OCI-LY7 (cell line): ENCODE results near the gene NTRK3. TPM values are rescaled to one million over a fixed set of nuclear protein-coding genes. Genes with fewer than 3 reads are reported as not detected.

Experiments used
- BruUV-seq: library from RNA; stranded (reverse); fragments of 400-500 nt; replicated peaks from 2 replicates; lab custom pipeline; 2021; lab: Mats Ljungman, UMichigan
- CTCF ChIA-PET: fragments of 300-600 bp; sonication (Branson Sonifier 250); formaldehyde crosslinking; loops from one replicate; lab custom pipeline; 2022; ENCODE audit warnings: antibody characterized with exemption; ENCODE audit not compliant: unreplicated experiment; lab: Charles Lee
- POLR2A ChIA-PET: fragments of 300-600 bp; sonication (Branson Sonifier 250); formaldehyde crosslinking; loops from one replicate; lab custom pipeline; 2022; ENCODE audit warnings: antibody characterized with exemption; lab: Charles Lee
- DNase-seq: peaks from one replicate; pipeline ENCODE4 v3.0.0-alpha.2; 2015; ENCODE audit warnings: low spot score
- H2AFZ ChIP-seq: fragments of 200-600 bp; sonication (generic), shearing (Covaris generic); 2 replicates; pipeline ENCODE4 v1.6.1; 2014; ENCODE audit warnings: mild to moderate bottlenecking, antibody characterized with exemption, low read length, moderate library complexity
- H3K27ac ChIP-seq: fragments of 200-600 bp; sonication (generic); 2 replicates; pipeline ENCODE4 v1.5.1; 2014; ENCODE audit warnings: mixed run types, low read depth, mild to moderate bottlenecking, moderate library complexity, low read length, inconsistent platforms; ENCODE audit not compliant: poor library complexity, severe bottlenecking
- H3K36me3 ChIP-seq: fragments of 200-600 bp; sonication (generic); 2 replicates; pipeline ENCODE4 v1.6.1; 2014; ENCODE audit warnings: mild to moderate bottlenecking, antibody characterized with exemption, low read length, moderate library complexity, mixed read lengths; ENCODE audit not compliant: insufficient read depth
- H3K4me1 ChIP-seq: fragments of 200-600 bp; sonication (generic); 2 replicates; pipeline ENCODE4 v1.5.1; 2014; ENCODE audit warnings: mild to moderate bottlenecking, low read length; ENCODE audit not compliant: insufficient read depth, poor library complexity, severe bottlenecking
- H3K4me2 ChIP-seq: fragments of 200-600 bp; sonication (generic); 2 replicates; pipeline ENCODE4 v1.6.1; 2014; ENCODE audit warnings: mild to moderate bottlenecking, low read length
- H3K4me3 ChIP-seq: fragments of 200-600 bp; sonication (generic); 2 replicates; pipeline ENCODE4 v1.5.1; 2014; ENCODE audit warnings: mild to moderate bottlenecking, low read depth, low read length; ENCODE audit not compliant: poor library complexity, severe bottlenecking
- H3K79me2 ChIP-seq: fragments of 200-600 bp; sonication (generic); 2 replicates; pipeline ENCODE4 v1.6.1; 2016; ENCODE audit warnings: low read depth, mild to moderate bottlenecking, low read length, moderate library complexity, mixed read lengths; ENCODE audit not compliant: insufficient read depth
- H3K9me2 ChIP-seq: fragments of 200-600 bp; sonication (generic); 2 replicates; pipeline ENCODE4 v1.6.1; 2016; ENCODE audit warnings: mild to moderate bottlenecking, low read length, mixed read lengths; ENCODE audit not compliant: insufficient read depth
- H3K9me3 ChIP-seq: fragments of 200-600 bp; sonication (generic); 2 replicates; pipeline ENCODE4 v1.6.1; 2014; ENCODE audit warnings: mild to moderate bottlenecking, mixed run types, low read length, mixed read lengths
- H4K20me1 ChIP-seq: fragments of 200-600 bp; sonication (generic); 2 replicates; pipeline ENCODE4 v1.6.1; 2014; ENCODE audit warnings: mild to moderate bottlenecking, antibody characterized with exemption, low read length, moderate library complexity, mixed read lengths; ENCODE audit not compliant: insufficient read depth
- EZH2phosphoT487 ChIP-seq: fragments of 200-600 bp; sonication (generic); IDR thresholded peaks from 2 replicates; pipeline ENCODE4 v1.6.1; 2018; ENCODE audit warnings: low read depth, borderline replicate concordance, mild to moderate bottlenecking, mixed run types, antibody characterized with exemption, low read length, moderate library complexity, mixed read lengths
- intact Hi-C: fragments of 100-400 bp; cut with micrococcal nuclease; formaldehyde crosslinking; loops from one replicate; pipeline ENCODE4 v1.10.0; 2022; ENCODE audit not compliant: unreplicated experiment
- total RNA-seq, 2 experiments: library from RNA; depleted of rRNA in 1 of 2; stranded (reverse); fragments of >200 nt in 1 of 2; shearing (Covaris generic) in 1 of 2; gene quantifications; 2 replicates each; pipeline ENCODE4 v1.2.3, GENCODE V29; 2014 to 2022
- TF ChIP-seq, protein P1 (sequence below): fragments of 200-600 bp; sonication (generic); conservative IDR thresholded peaks from 2 replicates; pipeline ENCODE4 v1.5.1; 2014; ENCODE audit warnings: mild to moderate bottlenecking, antibody characterized with exemption, low read length, moderate library complexity, mixed read lengths

NTRK3 gene
- total RNA-seq, 2 experiments from 2014 or later = 0.50 to 2.5 TPM

DNA sequence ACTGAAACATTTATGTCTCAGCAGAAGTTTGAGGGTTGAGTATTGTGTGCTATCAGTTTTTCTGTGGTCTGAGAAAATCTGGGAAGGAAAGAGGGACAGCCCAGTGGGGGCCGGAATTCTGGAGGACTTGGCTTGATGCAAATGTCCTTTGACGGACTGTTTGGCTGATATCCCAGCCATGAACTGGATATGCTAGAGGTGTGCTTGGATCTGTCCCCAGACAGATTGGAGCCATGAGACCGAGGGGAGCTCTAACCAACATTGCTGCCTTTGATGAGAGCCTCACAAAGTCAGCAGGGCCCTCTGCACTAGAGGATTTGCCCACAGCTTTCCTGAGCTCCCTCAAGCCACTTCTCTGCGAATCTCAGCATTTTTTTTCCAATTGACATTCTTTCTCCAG lies 405.6 kb downstream of the NTRK3 start:
- H3K9me3 ChIP-seq = no peaks in the 10 kb centered on the region
- no peaks in the 10 kb centered on the region for H3K36me3 ChIP-seq
- H3K79me2 ChIP-seq = no peaks in the 10 kb centered on the region
- intact Hi-C loops = no loop called here
- no TSS peak for BruUV-seq
- no peak overlapping the region for H3K4me2 ChIP-seq
- no peak overlapping the region for H3K27ac ChIP-seq
- no peak overlapping the region for H2AFZ ChIP-seq
- no peaks in the 10 kb centered on the region for H3K4me1 ChIP-seq
- no peaks in the 10 kb centered on the region for H3K9me2 ChIP-seq
- CTCF ChIA-PET = no interaction called here
- DNase-seq = no peak
- H3K4me3 ChIP-seq = no peak overlapping the region
- TF ChIP-seq EZH2phosphoT487 = no peak
- TF ChIP-seq, protein P1, sequence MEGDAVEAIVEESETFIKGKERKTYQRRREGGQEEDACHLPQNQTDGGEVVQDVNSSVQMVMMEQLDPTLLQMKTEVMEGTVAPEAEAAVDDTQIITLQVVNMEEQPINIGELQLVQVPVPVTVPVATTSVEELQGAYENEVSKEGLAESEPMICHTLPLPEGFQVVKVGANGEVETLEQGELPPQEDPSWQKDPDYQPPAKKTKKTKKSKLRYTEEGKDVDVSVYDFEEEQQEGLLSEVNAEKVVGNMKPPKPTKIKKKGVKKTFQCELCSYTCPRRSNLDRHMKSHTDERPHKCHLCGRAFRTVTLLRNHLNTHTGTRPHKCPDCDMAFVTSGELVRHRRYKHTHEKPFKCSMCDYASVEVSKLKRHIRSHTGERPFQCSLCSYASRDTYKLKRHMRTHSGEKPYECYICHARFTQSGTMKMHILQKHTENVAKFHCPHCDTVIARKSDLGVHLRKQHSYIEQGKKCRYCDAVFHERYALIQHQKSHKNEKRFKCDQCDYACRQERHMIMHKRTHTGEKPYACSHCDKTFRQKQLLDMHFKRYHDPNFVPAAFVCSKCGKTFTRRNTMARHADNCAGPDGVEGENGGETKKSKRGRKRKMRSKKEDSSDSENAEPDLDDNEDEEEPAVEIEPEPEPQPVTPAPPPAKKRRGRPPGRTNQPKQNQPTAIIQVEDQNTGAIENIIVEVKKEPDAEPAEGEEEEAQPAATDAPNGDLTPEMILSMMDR = no peak
- no peaks in the 10 kb centered on the region for H4K20me1 ChIP-seq
- POLR2A ChIA-PET = no interaction called here

DNA sequence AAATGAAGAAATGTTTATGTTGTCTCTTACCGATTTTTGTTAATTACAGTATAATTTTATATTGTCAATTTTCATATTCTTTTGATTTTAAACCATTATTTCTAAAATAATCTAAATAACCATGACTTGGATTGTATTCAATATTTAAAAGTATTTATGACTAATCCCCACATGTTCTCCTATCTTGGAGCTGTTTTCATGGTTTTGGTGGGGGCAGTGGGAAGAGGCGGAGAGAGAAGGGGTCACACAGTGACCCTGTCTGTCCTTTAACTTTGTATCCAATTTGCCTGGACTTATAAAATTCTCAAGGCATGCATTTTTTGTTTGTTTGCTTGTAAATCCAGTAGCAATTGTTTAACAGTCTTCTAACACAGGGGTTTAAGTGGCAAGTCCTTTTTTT lies 407.4 kb downstream of the NTRK3 start:
- Histone ChIP-seq H3K9me3 (no peaks in the 10 kb centered on the region), H3K4me1 (no peaks in the 10 kb centered on the region), H4K20me1 (no peaks in the 10 kb centered on the region), H3K9me2 (no peaks in the 10 kb centered on the region), H3K4me2 (no peak overlapping the region), H3K27ac (no peak overlapping the region), H2AFZ (no peak overlapping the region), H3K79me2 (no peaks in the 10 kb centered on the region), H3K4me3 (no peak overlapping the region), H3K36me3 (no peaks in the 10 kb centered on the region)
- ChIA-PET CTCF (no interaction called here), POLR2A (no interaction called here)
- BruUV-seq = no TSS peak
- intact Hi-C loops = no loop called here
- no peak for TF ChIP-seq EZH2phosphoT487
- TF ChIP-seq, protein P1 = no peak
- no peak for DNase-seq

- Histone ChIP-seq H3K4me2 (no peak overlapping the region), H3K4me3 (no peak overlapping the region), H3K27ac (no peak overlapping the region), H3K79me2 (no peaks in the 10 kb centered on the region), H4K20me1 (no peaks in the 10 kb centered on the region), H3K9me2 (no peaks in the 10 kb centered on the region), H3K4me1 (no peaks in the 10 kb centered on the region), H3K9me3 (no peaks in the 10 kb centered on the region), H3K36me3 (no peaks in the 10 kb centered on the region), H2AFZ (no peak overlapping the region)
- intact Hi-C loops = no loop called here
- TF ChIP-seq EZH2phosphoT487 = no peak
- TF ChIP-seq, protein P1 = no peak
- ChIA-PET CTCF (no interaction called here), POLR2A (no interaction called here)
- DNase-seq = no peak
- no TSS peak for BruUV-seq
Observed at GRCh38 chr15:87848012-87848411, 408.5 kb downstream of the NTRK3 start.
